Thoracic aorta (tissue), 2 donors: ENCODE results near the gene NHLRC3. TPM values are rescaled to one million over a fixed set of nuclear protein-coding genes. Genes with fewer than 3 reads are reported as not detected.
A peak's percentile ranks its signal among the peaks of the same experiment; 100 is the strongest.

Experiments used
- ATAC-seq: fragments of 150-250 bp; one replicate; pipeline ENCODE4 v1.8.0; 2017; ENCODE audit warnings: low read depth; ENCODE audit not compliant: insufficient number of reproducible peaks, low FRiP score
- DNase-seq: peaks from one replicate; pipeline ENCODE4 v3.0.0-alpha.2; 2020; ENCODE audit warnings: low spot score
- H3K27ac ChIP-seq, 2 donors: fragments of 200-600 bp; sonication (generic); 1 replicate in 1 of 2; 2 replicates in 1 of 2; pipeline ENCODE4 v1.5.1; 2016; ENCODE audit warnings: mild to moderate bottlenecking in 2 of 2, moderate library complexity in 2 of 2
- H3K27me3 ChIP-seq: fragments of 200-600 bp; sonication (generic); replicated peaks from 2 replicates; pipeline ENCODE4 v1.6.0; 2016; ENCODE audit warnings: mild to moderate bottlenecking; ENCODE audit not compliant: insufficient read depth
- H3K36me3 ChIP-seq: fragments of 200-600 bp; sonication (generic); one replicate; pipeline ENCODE4 v1.5.1; 2016
- H3K4me1 ChIP-seq, 2 donors: fragments of 200-600 bp; sonication (generic); 1 replicate in 1 of 2; 2 replicates in 1 of 2; pipeline versions ENCODE4 v1.5.1 to v1.6.0; 2016; ENCODE audit warnings: low read depth in 2 of 2, mild to moderate bottlenecking in 1 of 2; ENCODE audit not compliant: control insufficient read depth in 1 of 2
- H3K4me3 ChIP-seq: fragments of 200-600 bp; sonication (generic); 2 replicates; pipeline ENCODE4 v1.5.1; 2016; ENCODE audit warnings: mild to moderate bottlenecking
- H3K9me3 ChIP-seq: fragments of 200-600 bp; sonication (generic); 2 replicates; pipeline ENCODE4 v1.5.1; 2016
- CTCF ChIP-seq: fragments of 200-600 bp; sonication (generic); IDR thresholded peaks from one replicate; pipeline ENCODE4 v1.5.1; 2019; ENCODE audit warnings: antibody characterized with exemption
- total RNA-seq, 2 donors: library from RNA; depleted of rRNA; stranded (reverse); fragments of >200 nt; gene quantifications; one replicate each; pipeline versions ENCODE4 v1.1.0 to v1.2.3, GENCODE V29; 2016

Gene NHLRC3
- total RNA-seq, 2 donors from 2014 or later = 21.7 to 27.2 TPM

- Histone ChIP-seq H3K27ac (peak overlapping the region; percentile 76 to 88), H3K36me3 (no peaks in the 10 kb centered on the region), H3K27me3 (no peaks in the 10 kb centered on the region), H3K4me3 (peak overlapping the region; percentile 82), H3K9me3 (no peaks in the 10 kb centered on the region), H3K4me1 (peaks cover 34 to 48% of the 10 kb centered on the region in 2 donors)
- no peak for TF ChIP-seq CTCF
- no peak for DNase-seq
- ATAC-seq = no peak
These were observed 785 bp downstream of the NHLRC3 start for GRCh38 chr13:39039041-39039440.

- no peak for ATAC-seq
- Histone ChIP-seq H3K4me1 (peaks cover 26 to 38% of the 10 kb centered on the region in 2 donors), H3K9me3 (no peaks in the 10 kb centered on the region), H3K27me3 (no peaks in the 10 kb centered on the region), H3K4me3 (no peak overlapping the region), H3K36me3 (no peaks in the 10 kb centered on the region), H3K27ac (no peak overlapping the region)
- no peak for DNase-seq
- TF ChIP-seq CTCF = no peak
These were observed 1.9 kb downstream of the NHLRC3 start for GRCh38 chr13:39040206-39040605.

- ATAC-seq (no peak), DNase-seq (no peak)
- no peaks in the 10 kb centered on the region for H3K27me3 ChIP-seq
- H3K4me3 ChIP-seq = no peak overlapping the region
- no peaks in the 10 kb centered on the region for H3K9me3 ChIP-seq
- H3K4me1 ChIP-seq = peaks cover 13 to 16% of the 10 kb centered on the region in 2 donors
- no peaks in the 10 kb centered on the region for H3K36me3 ChIP-seq
- no peak overlapping the region for H3K27ac ChIP-seq
- no peak for TF ChIP-seq CTCF
These were observed 6.3 kb downstream of the NHLRC3 start for GRCh38 chr13:39044536-39044935.

GRCh38 chr13:39047560-39047959, 9.3 kb downstream of the NHLRC3 start:
- Histone ChIP-seq H3K4me1 (no peaks in the 10 kb centered on the region), H3K9me3 (no peaks in the 10 kb centered on the region), H3K27ac (no peak overlapping the region), H3K36me3 (no peaks in the 10 kb centered on the region), H3K4me3 (no peak overlapping the region), H3K27me3 (no peaks in the 10 kb centered on the region)
- DNase-seq (no peak), ATAC-seq (no peak)
- TF ChIP-seq CTCF = no peak

GRCh38 chr13:39048806-39049205, 10.6 kb downstream of the NHLRC3 start:
- ATAC-seq (no peak), DNase-seq (no peak)
- no peak for TF ChIP-seq CTCF
- H3K9me3 ChIP-seq = no peaks in the 10 kb centered on the region
- no peak overlapping the region for H3K4me3 ChIP-seq
- no peaks in the 10 kb centered on the region for H3K36me3 ChIP-seq
- no peak overlapping the region for H3K27ac ChIP-seq
- no peaks in the 10 kb centered on the region for H3K4me1 ChIP-seq
- H3K27me3 ChIP-seq = no peaks in the 10 kb centered on the region
